SIG-M5 treated with dmso at 0.1 percent for 504 hours (cell line): ENCODE results near the gene LHFPL4.
"Not testable (repeated sequence)": the region's sequence is repeated elsewhere in the genome, so short reads cannot be mapped to it uniquely, and the experiment has no call there.

Experiments used
- DNase-seq: peaks from one replicate; lab custom pipeline; 2025; ENCODE audit not compliant: unreplicated experiment; lab: John Stamatoyannopoulos, UW

LHFPL4 gene

DNA sequence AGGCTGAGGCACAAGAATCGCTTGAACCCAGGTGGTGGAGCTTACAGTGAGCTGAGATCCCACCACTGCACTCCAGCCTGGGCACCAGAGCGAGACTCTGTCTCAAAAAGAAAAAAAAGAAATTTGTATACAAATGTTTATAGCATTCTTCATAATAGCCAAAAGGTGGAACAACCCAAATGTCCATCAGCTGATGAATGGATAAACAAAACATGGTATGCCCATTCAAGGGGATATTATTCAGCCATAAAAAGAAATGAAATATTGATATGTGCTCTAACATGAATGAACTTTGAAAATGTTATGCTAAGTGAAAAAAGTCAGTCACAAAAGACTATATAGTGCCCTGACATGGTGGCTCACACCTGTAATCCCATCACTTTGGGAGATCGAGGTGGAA lies 11.4 kb downstream of the LHFPL4 start:
- no peak for DNase-seq

DNA sequence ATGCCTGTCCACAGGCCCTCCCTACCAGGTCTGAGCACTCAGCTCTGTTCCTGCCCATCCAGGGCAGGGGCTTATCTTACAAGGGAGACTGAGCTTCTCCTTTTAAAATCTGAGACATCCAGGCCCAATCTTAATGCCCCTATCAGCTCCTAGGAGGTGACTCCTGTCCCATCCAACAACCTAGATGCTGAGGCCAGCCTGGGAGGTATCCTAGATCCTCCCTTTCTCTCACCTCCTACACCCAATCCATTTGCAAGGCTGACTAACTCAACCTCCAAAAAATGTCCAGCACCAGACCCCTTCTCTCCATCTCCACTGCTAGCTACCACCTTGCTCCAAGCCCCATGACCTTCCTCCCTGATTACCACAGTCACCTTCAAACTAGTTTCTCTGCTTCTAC lies 17.4 kb downstream of the LHFPL4 start:
- no peak for DNase-seq

- no peak for DNase-seq
Observed at GRCh38 chr3:9534429-9534828, 19.2 kb downstream of the LHFPL4 start.

DNA sequence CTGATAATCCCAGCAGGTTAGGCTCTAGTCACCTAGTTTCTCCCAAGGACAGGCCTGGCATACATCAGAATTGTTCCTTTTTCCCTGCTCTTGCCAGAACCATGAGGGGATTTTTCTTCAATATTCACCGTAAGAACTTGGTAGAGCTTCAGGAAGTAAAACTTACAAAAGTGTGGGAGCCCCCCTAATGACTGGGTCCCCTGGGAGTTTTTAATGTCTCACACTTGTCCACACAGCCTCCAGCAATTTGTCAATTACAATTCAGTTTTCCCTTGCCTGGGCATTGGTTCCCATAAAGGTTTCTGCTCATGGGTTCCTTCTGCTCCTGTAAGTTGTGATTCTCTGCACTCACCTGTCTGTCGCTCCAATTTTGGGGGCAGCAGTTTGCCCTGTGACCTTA lies 28.5 kb downstream of the LHFPL4 start:
- no peak for DNase-seq

DNA sequence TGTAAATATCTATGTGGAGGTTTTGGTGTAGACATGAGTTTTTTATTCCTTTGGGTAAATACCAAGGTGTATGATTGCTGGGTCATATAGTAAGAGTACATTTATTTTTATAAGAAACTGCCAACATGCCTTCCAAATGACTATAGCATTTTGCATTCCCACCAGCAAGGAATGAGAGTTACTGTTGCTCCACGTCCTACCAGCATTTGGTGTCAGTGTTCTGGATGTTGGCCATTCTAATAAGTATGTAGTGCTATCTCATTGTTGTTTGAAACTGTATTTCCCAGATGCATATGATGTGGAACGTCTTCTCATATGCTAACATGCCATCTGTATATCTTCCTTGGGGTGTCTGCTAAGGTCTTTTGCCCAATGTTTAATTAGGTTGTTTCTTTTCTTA lies 38.7 kb downstream of the LHFPL4 start:
- DNase-seq = no peak

GRCh38 chr3:9514306-9514705 lies 39.3 kb downstream of the LHFPL4 start:
- DNase-seq = no peak

- DNase-seq = no peak
Observed at GRCh38 chr3:9512456-9513045, 41.1 kb downstream of the LHFPL4 start.

GRCh38 chr3:9508781-9509180 lies 44.8 kb downstream of the LHFPL4 start:
- DNase-seq = no peak

DNA sequence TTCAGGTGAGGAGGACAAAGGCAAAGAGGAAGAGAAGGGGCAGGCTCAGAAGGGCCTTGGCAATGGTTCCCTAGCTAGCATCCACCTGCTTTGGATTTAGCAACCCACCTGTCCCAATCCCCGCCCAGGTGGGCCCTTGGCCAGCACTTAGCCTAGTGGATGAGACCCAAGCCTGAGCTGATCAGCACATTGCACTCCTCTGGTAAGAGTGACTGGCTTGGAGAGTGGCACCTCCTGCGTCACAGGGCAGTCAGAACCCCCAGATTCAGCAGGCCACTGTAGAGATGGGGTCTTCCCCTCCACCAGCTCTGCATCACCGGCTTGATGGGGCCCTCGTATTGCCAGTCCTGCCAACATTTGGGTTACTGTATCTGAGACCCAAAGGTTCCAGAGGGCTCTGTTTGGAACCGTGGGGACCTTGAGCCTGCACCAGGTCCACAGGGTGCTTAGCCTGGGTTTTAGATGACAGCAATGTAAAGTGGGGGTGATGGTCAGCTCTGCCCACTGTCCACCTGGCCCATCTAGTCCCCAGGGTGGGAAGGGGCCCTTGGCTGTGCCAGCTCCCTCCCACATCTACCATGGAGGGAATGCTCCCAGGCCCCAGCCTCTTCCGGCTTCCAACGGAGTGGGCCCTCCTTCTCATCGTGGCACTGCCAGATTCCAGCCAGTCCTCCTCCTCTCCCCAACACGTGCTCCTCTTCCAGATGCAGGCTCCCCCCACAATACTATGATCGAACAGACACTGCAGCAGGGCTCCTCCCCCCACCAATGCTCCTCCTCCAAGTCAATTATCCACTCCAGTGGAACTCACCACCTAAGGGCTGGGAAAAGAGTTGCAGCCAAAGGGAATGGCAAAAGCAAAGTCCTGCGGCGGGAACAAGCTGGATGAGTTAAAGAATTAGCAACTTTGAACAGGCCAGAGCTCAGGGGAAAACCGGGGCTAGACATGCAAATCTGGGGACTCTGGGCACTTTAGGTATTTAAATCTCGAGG lies 45.7 kb downstream of the LHFPL4 start:
- no peak for DNase-seq

GRCh38 chr3:9503283-9503682 lies 50.3 kb downstream of the LHFPL4 start:
- peak; percentile 52 for DNase-seq

DNA sequence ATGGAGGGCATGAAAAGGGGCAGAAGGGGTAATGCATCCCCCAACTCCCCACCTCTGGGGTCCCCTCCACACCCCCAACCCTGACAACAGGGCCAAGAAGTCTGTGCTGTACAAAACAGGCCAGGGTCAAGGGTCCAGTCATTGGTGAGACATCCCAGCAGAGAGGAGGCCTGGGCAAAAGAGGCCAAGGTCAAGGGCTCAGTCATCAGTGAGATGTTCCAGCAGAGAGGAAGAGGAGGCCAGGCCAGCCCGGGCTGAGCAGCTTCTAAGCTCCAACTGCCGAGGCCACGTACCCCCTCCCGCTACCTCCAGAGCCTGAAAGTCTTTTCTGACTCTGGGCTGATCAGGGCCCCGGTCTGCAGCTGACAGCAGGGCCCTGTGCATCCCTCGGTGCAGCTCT lies 52.4 kb downstream of the LHFPL4 start:
- no peak for DNase-seq

- DNase-seq = peak; percentile 29
Observed at GRCh38 chr3:9500108-9501050, 53.2 kb downstream of the LHFPL4 start.

DNA sequence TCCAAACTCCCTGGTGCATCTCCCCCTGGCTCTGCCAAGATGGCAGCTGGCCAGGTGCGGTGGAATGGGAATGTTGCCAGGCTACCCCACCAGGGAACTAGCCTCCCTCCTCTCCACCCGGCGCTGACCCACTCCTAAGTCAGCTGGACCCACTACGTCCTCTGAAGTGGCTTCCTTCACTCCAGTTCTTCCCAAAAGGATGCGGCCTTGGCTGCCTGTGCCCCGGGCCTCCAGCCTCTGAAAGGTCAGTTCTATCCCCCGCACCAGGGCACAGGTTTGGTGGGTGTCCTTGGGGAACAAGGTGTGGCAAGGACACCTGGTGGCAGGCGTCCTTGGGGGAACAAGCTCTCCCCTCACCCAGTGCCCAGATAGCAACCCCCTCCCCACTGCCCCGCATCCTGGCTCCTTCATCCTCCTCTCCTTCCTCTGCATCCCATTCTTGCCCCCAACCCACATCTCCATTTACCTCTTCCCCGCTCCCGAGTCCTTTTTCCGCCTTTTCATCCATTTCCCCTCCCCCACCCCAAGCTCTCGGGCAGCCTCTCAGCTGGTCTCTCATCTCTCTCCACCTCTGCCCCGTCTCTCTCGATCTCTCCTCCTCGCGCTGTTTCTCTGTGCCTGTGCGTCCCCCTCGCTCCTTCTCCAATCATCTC lies 54.0 kb downstream of the LHFPL4 start:
- DNase-seq = no peak

GRCh38 chr3:9498781-9499180 lies 54.8 kb downstream of the LHFPL4 start:
- DNase-seq = no peak

DNA sequence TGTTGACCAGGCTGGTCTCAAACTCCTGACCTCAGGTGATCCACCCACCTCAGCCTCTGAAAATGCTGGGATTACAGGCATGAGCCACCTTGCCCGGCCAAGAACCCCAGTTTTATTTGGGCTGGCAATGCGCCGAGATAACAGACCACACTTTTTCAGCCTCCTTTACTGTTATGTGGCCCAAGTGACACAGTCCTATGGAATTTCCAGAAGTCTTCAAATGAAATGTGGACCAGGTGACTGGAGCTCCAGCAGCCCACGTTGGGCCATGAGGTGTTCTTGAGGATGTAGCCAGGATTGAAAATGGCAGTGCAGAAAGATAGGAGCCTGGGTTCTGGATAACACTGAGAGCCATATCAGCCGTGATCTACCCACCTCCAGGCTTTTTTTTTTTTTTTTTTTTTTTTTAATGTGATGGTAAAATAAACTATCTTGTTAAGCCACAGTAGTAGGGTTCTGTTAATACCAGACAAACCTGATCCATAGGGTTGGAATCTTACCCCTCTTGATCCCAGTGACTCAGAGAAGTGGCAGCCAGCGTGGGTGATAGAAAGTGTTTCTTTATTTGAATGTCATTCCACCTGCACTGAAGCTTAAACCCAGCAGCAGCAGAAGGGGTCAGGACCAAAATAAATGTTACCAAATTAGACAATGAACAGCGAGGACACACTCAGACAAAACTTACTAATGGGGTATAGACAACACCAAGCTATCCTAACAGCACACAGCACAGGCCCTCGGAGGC lies 55.6 kb downstream of the LHFPL4 start:
- DNase-seq = peak; percentile 7

- no peak for DNase-seq
Observed at GRCh38 chr3:9496893-9497292, 56.7 kb downstream of the LHFPL4 start.

GRCh38 chr3:9494036-9494435 lies 59.6 kb downstream of the LHFPL4 start:
- not testable (repeated sequence) for DNase-seq

- no peak for DNase-seq
Observed at GRCh38 chr3:9491506-9491905, 62.1 kb downstream of the LHFPL4 start.

DNA sequence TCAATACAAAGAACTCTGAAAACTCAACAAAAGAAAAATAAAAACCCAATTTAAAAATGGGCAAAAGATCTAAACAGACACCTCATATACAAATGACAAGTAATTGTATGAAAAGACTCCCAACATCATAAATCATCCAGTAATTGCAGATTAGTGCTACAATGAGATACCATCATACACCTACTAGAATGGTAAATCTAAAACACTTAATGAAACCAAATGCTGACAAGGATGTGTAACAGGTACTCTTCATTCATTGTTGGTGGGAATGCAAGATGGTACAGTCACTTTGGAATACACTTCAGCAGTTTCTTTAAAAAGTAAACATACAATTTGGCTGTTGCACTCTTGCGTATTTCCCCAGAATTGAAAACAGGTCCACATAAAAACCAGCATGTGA lies 68.4 kb downstream of the LHFPL4 start:
- DNase-seq = no peak

DNA sequence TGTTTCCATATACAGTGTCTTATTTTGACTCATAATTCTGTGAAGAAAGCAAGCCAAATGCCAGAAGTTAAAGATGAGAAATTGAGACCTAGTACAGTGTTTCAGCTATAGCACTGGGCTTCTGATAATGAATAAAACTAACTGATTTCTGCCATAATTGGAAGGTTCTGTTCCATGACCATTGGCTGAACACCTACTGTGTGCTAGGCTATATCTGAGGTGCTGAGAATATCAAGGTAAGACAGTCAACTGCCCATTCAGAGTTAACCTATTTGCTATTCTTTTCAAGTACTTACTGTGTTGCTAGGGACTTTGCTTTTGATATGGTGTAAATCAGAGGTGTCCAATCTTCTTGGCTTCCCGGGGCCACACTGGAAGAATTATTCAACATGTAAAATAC lies 73.4 kb downstream of the LHFPL4 start:
- DNase-seq = no peak
